Central memory CD8-positive, alpha-beta T cell (primary cell): ENCODE measurements around the gene TAF1B.
"Not testable (repeated sequence)": the region's sequence is repeated elsewhere in the genome, so short reads cannot be mapped to it uniquely, and the experiment has no call there.

ENCODE experiments used
- ATAC-seq: fragments of 150-1000 bp; cut with Tn5 transposase; replicated peaks from 2 replicates; pipeline ENCODE4 v1.10.0; 2022; ENCODE audit warnings: mild to moderate bottlenecking, moderate FRiP score, moderate number of reproducible peaks; ENCODE audit not compliant: poor library complexity, severe bottlenecking; ENCODE audit errors: extremely low read depth
- DNase-seq, 2 donors: peaks; one replicate each; pipeline ENCODE4 v3.0.0; 2021; ENCODE audit warnings: low spot score in 2 of 2
- H3K27ac Mint-ChIP-seq: one replicate; pipeline ENCODE4 v1.8.0; 2022; ENCODE audit warnings: low read depth, mild to moderate bottlenecking, moderate library complexity, mixed read lengths
- H3K27me3 Mint-ChIP-seq: one replicate; pipeline ENCODE4 v1.8.0; 2022; ENCODE audit warnings: mixed read lengths
- H3K36me3 Mint-ChIP-seq: one replicate; pipeline ENCODE4 v1.8.0; 2022; ENCODE audit warnings: mild to moderate bottlenecking, moderate library complexity, mixed read lengths; ENCODE audit not compliant: insufficient read depth
- H3K4me1 Mint-ChIP-seq: one replicate; pipeline ENCODE4 v1.8.0; 2022; ENCODE audit warnings: mixed read lengths
- H3K4me3 Mint-ChIP-seq: one replicate; pipeline ENCODE4 v1.8.0; 2022; ENCODE audit warnings: mild to moderate bottlenecking, moderate library complexity, mixed read lengths
- H3K9me3 Mint-ChIP-seq: one replicate; pipeline ENCODE4 v1.8.0; 2022; ENCODE audit warnings: mixed read lengths

The TAF1B gene

GRCh38 chr2:9824956-9825720 lies 18.1 kb upstream of the TAF1B start:
- ATAC-seq (no peak), DNase-seq (no peak)

DNA sequence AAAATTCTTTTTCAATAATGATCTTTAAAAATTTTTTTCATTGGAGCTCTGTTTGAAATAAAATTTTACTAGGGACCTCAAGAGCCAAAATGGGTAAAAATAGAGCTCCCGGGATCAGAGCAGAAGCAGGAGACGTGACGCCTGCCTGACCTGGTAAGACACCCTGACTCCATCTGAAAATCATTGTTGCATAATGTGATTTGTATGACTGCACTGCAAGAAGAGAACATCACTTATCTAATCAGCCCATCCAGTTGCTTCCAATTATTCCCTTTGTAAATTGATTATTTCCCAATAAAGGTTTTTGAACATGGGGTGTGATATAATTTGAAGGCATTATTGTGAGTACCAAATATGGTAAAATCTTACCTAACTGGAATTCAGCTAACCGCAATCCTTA lies 17.1 kb upstream of the TAF1B start:
- Mint-ChIP-seq H3K4me3 (no peak overlapping the region), H3K27me3 (no peaks in the 10 kb centered on the region), H3K27ac (no peak overlapping the region), H3K36me3 (no peaks in the 10 kb centered on the region), H3K4me1 (no peaks in the 10 kb centered on the region), H3K9me3 (no peaks in the 10 kb centered on the region)
- no peak for DNase-seq
- ATAC-seq = no peak

More at GRCh38 chr2:9824956-9825720, 18.1 kb upstream of the TAF1B start:
- Mint-ChIP-seq H3K4me3 (no peak overlapping the region), H3K9me3 (no peaks in the 10 kb centered on the region), H3K27me3 (no peaks in the 10 kb centered on the region), H3K36me3 (no peaks in the 10 kb centered on the region), H3K4me1 (no peaks in the 10 kb centered on the region), H3K27ac (no peak overlapping the region)

DNA sequence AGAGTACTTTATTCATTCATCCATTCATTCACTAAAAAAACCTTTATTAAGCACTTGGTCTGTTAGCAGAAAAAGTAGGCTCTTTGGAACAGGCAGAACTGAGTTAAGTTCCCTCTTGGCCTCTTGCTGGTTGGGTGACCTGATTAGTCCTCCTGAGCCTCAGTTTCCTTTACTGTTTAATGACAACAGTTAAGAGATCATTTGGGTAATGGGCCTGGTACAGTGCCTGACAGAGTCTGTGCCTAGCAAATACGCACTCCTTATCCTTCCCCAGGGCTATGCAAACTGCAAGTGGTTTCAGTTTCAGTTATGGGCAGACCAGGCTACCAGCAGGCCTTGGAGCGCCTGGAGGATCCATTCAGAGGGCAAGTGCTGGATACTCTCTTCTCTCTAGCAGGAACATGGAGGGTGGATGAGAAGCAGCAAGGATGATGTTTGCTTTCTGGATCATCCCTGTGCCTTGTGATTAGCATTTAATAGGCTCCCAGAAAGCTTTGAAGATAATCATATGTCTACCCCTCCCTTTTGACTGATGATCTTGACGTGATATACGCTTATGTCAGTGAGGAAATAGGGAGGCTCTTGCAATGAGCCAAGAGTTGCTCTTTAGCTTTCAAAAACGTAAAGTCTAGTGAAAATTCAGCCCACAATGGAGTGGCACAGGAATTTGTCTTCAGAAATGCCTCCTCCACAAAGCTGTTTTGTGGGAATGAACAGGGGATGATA lies 12.4 kb upstream of the TAF1B start:
- Mint-ChIP-seq H3K27ac (no peak overlapping the region), H3K27me3 (no peaks in the 10 kb centered on the region), H3K4me1 (no peaks in the 10 kb centered on the region), H3K36me3 (no peaks in the 10 kb centered on the region), H3K9me3 (no peaks in the 10 kb centered on the region), H3K4me3 (no peak overlapping the region)
- no peak for ATAC-seq
- DNase-seq = no peak

GRCh38 chr2:9831670-9832069 lies 11.6 kb upstream of the TAF1B start:
- H3K9me3 Mint-ChIP-seq = no peaks in the 10 kb centered on the region
- ATAC-seq = no peak
- no peak for DNase-seq
- H3K4me1 Mint-ChIP-seq = no peaks in the 10 kb centered on the region
- no peak overlapping the region for H3K27ac Mint-ChIP-seq
- no peaks in the 10 kb centered on the region for H3K27me3 Mint-ChIP-seq
- H3K36me3 Mint-ChIP-seq = no peaks in the 10 kb centered on the region
- H3K4me3 Mint-ChIP-seq = no peak overlapping the region

GRCh38 chr2:9832586-9832985 lies 10.7 kb upstream of the TAF1B start:
- H3K4me1 Mint-ChIP-seq = no peaks in the 10 kb centered on the region
- ATAC-seq (no peak), DNase-seq (no peak)
- no peaks in the 10 kb centered on the region for H3K27me3 Mint-ChIP-seq
- H3K36me3 Mint-ChIP-seq = no peaks in the 10 kb centered on the region
- H3K4me3 Mint-ChIP-seq = no peak overlapping the region
- no peak overlapping the region for H3K27ac Mint-ChIP-seq
- no peaks in the 10 kb centered on the region for H3K9me3 Mint-ChIP-seq

DNA sequence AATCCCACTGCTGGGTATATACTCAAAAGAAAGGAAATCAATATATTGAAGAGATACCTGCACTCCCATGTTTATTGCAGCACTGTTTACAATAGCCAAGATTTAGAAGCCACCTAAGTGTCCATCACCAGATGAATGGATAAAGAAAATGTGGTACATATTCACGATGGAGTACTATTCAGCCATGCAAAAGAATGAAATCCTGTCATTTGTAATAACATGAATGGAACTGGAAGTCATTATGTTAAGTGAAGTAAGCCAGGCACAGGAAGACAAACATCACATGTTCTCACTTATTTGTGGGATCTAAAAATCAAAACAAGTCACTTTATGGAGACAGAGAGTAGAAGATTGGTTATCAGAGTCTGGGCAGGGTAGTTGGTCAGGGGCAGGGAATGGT lies 8.2 kb upstream of the TAF1B start:
- H3K9me3 Mint-ChIP-seq, H3K36me3 Mint-ChIP-seq, H3K4me1 Mint-ChIP-seq, H3K27ac Mint-ChIP-seq, ATAC-seq, H3K27me3 Mint-ChIP-seq, DNase-seq, H3K4me3 Mint-ChIP-seq: not testable (repeated sequence)

DNA sequence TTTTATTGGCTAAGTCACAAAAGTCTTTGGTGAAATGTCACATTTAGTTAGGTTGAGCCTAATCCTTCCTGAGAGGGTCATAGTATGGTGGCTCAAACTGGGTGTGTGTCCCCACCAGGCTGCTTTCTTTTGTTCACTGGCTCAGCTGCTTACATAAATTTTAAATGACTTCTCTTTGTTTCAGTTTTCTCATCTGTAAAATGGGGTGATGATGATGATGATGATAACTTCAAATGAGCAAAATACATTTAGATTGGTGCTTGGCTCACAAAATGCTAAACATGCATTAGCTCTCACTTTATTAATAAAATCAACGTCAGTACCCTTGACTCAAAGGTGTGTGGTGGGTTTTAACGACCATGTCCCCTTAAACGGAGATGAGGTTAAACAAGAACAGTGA lies 7.2 kb upstream of the TAF1B start:
- Mint-ChIP-seq H3K4me3 (no peak overlapping the region), H3K27ac (no peak overlapping the region)

DNA sequence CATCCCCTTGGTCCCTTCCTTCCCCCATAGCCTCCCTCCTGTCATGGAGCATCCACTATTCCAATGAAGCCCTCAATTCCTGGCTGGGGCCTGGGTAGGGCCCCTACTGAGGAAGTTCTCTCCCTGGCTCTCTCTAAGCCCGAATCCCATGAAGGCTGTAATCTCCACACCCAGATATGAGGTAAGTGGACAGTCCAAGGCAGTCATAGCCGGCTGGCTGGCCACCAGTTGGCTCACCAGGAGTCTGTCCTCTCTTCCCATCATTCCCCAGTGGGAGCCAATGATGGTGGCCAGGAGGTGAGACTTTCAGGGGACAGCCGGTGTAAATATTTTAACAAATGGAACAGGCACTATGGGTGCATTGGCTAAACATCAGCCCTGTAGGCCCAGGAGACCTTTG lies 6.8 kb upstream of the TAF1B start:
- Mint-ChIP-seq H3K27ac (no peak overlapping the region), H3K27me3 (no peaks in the 10 kb centered on the region), H3K4me3 (no peak overlapping the region), H3K36me3 (peaks cover under 1% of the 10 kb centered on the region), H3K9me3 (no peaks in the 10 kb centered on the region), H3K4me1 (no peaks in the 10 kb centered on the region)
- ATAC-seq (no peak), DNase-seq (no peak)

More for the DNA sequence above, 7.2 kb upstream of the TAF1B start:
- H3K4me1 Mint-ChIP-seq = no peaks in the 10 kb centered on the region
- no peaks in the 10 kb centered on the region for H3K36me3 Mint-ChIP-seq
- no peak for DNase-seq
- no peaks in the 10 kb centered on the region for H3K27me3 Mint-ChIP-seq
- no peaks in the 10 kb centered on the region for H3K9me3 Mint-ChIP-seq
- ATAC-seq = no peak

GRCh38 chr2:9837451-9837850 lies 5.8 kb upstream of the TAF1B start:
- peaks cover 4% of the 10 kb centered on the region for H3K36me3 Mint-ChIP-seq
- peaks cover 3% of the 10 kb centered on the region for H3K4me1 Mint-ChIP-seq
- no peak for DNase-seq
- no peaks in the 10 kb centered on the region for H3K27me3 Mint-ChIP-seq
- no peaks in the 10 kb centered on the region for H3K9me3 Mint-ChIP-seq
- H3K4me3 Mint-ChIP-seq = no peak overlapping the region
- no peak for ATAC-seq
- H3K27ac Mint-ChIP-seq = no peak overlapping the region

GRCh38 chr2:9838391-9838790 lies 4.9 kb upstream of the TAF1B start:
- Mint-ChIP-seq H3K4me1 (peaks cover 12% of the 10 kb centered on the region), H3K9me3 (no peaks in the 10 kb centered on the region), H3K36me3 (peaks cover 10% of the 10 kb centered on the region), H3K27me3 (no peaks in the 10 kb centered on the region), H3K4me3 (no peak overlapping the region), H3K27ac (no peak overlapping the region)
- ATAC-seq (no peak), DNase-seq (no peak)

DNA sequence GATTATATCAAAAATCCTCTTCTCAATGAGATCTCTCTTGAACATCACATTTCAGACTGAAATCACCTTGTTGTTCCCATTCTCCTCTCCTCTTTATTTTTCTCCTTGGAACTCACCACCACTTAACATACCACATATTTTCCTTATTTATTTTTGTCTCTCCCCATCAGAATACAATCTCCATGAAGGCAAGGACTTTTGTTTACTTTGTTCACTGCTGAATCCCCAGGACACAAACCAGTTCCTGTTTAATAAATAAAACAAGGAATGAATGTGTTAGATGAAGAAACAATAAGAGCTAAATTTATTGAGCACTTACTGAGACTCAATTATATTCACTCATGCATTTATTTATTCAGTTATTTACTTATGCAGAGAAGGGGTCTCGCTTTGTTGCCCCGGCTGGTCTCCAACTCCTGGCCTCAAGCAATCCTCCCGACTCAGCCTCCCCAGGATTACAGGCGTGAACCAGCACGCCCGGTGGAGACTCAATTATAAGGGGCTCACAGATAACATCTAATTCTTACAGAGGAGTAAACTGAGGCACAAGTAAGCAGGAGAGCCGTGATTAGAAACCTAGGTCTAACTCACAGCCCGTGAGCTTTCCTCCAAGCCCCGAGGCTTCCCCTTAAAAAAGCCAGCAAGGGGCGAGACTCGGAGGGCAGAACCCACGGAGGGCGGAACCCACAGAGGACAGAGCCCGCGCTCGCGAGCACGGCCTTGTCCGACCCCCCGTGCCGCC lies 616 bp upstream of the TAF1B start:
- no peaks in the 10 kb centered on the region for H3K27me3 Mint-ChIP-seq
- peak overlapping the region; percentile 98 for H3K27ac Mint-ChIP-seq
- no peak for DNase-seq
- no peak for ATAC-seq
- H3K36me3 Mint-ChIP-seq = peaks cover 20% of the 10 kb centered on the region
- peak overlapping the region; percentile 98 for H3K4me3 Mint-ChIP-seq
- H3K9me3 Mint-ChIP-seq = no peaks in the 10 kb centered on the region
- H3K4me1 Mint-ChIP-seq = peaks cover 48% of the 10 kb centered on the region

DNA sequence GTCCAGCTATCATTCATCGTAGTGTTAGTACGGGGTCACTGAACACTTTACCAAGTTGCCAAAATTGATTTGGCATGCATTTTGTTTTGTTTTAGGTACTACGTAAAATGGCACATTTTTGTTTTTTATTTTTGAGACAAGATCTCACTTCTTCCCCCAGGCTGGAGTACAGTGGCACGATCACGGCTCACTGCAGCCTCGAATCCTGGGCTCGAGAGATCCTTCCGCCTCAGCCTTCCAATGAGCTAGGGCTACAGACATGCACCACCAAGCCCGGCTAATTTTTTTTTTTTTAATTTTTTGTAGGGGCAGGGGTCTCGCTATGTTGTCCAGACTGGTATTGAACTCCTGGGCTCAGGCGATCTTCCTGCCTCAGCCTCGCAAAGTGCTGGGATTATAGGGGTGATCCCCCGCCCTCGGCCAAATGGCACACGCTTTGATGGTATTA lies 786 bp downstream of the TAF1B start:
- peak overlapping the region; percentile 98 for H3K27ac Mint-ChIP-seq
- no peaks in the 10 kb centered on the region for H3K27me3 Mint-ChIP-seq
- ATAC-seq (peak; percentile 16), DNase-seq (no peak)
- H3K36me3 Mint-ChIP-seq = peaks cover 25% of the 10 kb centered on the region
- peak overlapping the region; percentile 98 for H3K4me3 Mint-ChIP-seq
- H3K4me1 Mint-ChIP-seq = peaks cover 53% of the 10 kb centered on the region
- no peaks in the 10 kb centered on the region for H3K9me3 Mint-ChIP-seq
